HG03280 (cell line): ENCODE measurements around the gene ZNF214.
A peak's percentile ranks its signal among the peaks of the same experiment; 100 is the strongest.
"Not testable (repeated sequence)": the region's sequence is repeated elsewhere in the genome, so short reads cannot be mapped to it uniquely, and the experiment has no call there.

Experiments used
- ATAC-seq: cut with Tn5 transposase; IDR thresholded peaks from one replicate; pipeline ENCODE4 v1.9.1; 2021; ENCODE audit warnings: mild to moderate bottlenecking, moderate library complexity; ENCODE audit not compliant: unreplicated experiment

Gene ZNF214

DNA sequence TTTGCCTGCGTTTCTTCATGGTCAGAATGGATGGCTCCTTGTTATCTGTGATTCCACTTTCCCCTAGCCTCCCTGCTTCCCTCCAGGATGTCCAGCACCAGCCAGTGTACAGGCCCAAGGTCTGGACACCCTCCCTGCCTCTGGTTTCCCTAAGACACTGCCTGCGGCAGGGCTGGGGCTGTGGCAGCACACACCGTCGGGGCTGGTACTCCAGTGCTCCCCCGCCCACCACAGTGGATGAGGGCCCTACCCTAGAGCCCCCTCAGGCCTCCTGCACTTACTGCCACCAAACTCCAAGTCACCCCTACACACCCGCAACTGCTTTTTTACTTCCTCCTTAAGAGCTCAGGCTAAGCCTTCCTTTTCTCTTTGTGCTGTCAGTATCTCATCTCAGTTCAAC lies 28.9 kb downstream of the ZNF214 start:
- ATAC-seq = no peak

GRCh38 chr11:6988506-6988905 lies 31.6 kb downstream of the ZNF214 start:
- no peak for ATAC-seq

- ATAC-seq = no peak
Observed at GRCh38 chr11:6986487-6986886, 33.7 kb downstream of the ZNF214 start.

- ATAC-seq = no peak
Observed at GRCh38 chr11:6979365-6979764, 40.8 kb downstream of the ZNF214 start.

DNA sequence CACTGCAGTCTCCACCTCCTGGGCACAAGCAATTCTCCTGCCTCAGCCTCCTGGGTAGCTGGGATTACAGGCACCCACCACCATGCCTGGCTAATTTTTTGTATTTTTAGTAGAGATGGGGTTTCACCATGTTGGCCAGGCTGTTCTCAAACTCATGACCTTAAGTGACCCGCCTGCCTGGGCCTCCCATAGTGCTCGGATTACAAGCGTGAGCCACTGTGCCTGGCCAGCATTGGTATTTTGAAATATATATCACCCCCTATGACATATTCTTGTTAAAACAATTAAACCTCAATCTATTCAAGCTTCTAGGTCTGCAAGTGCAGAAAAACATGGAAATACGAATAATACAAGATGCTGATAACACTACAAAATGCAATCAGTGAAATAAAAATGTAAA lies 50.3 kb downstream of the ZNF214 start:
- ATAC-seq = not testable (repeated sequence)

- ATAC-seq = no peak
Observed at GRCh38 chr11:6968816-6969215, 51.3 kb downstream of the ZNF214 start.

- peak; percentile 87 for ATAC-seq
Observed at GRCh38 chr11:6962673-6963072, 57.5 kb downstream of the ZNF214 start.

DNA sequence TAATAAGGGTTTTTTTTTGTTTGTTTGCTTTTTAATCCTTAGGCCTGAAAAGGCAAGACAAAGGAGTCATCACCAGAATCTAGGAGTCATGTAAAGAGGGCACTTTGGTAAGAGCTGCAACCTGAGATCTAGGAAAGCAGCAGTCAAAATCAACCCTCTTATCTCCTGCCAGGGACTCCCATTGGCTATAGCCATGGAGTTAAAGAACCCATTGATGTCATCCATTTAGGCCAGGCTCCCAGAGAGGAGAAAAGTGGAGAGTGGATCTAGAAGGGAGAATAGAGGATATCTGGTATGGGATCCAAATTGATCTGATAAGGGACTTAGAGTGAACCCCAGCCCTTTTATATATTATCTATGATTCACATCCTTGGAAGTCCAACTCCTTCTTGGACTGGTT lies 58.0 kb downstream of the ZNF214 start:
- ATAC-seq = no peak

GRCh38 chr11:6954248-6954647 lies 65.9 kb downstream of the ZNF214 start:
- not testable (repeated sequence) for ATAC-seq
